ENCODE data around the gene TECR.
"Not testable (repeated sequence)": the region's sequence is repeated elsewhere in the genome, so short reads cannot be mapped to it uniquely, and the experiment has no call there.

TECR gene

GRCh38 chr19:14529254-14530004 lies at the start of gene TECR:
Gene TECR (plus strand): TSS chr19:14529594. CDS start chr19:14529697, 103 bp downstream.
- DNase-seq (ENCODE audit: low spot score) = peak; percentile 99

GRCh38 chr19:14479975-14480699 lies 49.3 kb upstream of the TECR start:
- no peak for DNase-seq (ENCODE audit: low spot score)

GRCh38 chr19:14480700-14481079 lies 48.7 kb upstream of the TECR start:
- DNase-seq (ENCODE audit: low spot score) = no peak

DNA sequence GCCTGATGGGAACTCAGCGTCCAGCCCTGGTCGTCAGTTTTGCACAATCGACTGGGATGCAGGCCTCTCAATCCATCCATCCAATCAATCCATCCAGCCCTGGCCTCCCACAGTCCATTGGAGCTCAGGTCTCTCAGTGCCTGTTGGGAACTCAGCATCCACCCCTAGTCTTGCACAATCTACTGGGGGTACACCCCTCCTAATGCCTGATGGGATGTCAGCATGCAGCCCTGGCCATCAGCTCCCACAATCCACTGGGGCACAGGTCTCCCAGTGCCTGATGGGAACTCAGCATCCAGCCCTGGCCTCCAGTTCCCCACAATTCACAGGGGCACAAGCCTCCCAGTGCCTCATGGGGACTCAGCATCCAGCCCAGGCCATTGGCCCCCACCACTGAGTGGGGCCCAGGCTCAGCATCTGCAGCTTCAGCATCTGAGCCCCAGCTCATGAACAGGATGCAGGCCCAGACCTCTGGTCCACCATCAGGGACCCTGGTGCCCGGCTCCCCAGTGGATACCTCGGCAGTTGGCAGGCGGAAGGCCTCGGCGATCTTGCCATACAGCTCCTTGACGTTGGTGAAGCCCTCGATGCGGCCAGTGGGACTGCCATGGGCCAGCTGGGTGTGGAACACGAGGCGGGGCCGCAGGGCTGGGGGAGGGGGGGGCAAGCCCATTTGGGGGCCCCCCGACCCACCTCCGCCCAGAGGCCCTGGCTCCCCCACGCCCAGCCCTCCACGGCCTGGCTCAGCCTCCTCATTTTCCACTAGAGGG lies 47.0 kb upstream of the TECR start:
- DNase-seq (ENCODE audit: low spot score) = no peak

DNA sequence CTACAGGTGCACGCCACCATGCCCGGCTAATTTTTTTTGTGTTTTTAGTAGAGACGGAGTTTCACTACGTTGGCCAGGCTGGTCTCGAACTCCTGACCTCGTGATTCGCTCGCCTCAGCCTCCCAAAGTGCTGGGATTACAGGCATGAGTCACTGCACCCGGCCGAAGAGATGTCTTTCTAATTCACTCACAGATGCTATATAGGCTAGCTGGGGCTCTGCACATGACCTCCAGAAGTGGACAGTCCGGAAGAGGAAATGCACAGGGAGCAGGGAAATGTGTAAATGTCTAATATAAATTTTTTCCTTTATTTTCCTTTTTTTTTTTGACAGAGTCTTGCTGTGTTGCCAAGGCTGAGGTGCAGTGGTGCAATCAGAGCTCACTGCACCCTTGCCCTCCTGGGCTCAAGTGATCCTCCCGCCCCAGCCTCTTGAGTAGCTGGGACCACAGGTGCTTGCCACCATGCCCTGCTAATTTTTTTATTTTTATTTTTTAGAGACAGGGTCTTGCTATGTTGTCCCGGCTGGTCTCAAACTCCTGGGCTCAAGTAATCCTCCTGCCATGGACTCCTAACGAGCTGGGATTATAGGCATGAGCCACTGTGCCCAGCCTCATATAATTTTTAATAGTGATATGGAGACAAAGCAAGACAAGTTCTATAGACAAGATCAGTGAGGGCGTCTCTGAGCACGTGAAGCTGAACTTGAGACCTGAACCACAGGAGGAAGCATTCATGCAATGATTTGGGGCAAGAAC lies 41.8 kb upstream of the TECR start:
- DNase-seq (ENCODE audit: low spot score) = no peak

DNA sequence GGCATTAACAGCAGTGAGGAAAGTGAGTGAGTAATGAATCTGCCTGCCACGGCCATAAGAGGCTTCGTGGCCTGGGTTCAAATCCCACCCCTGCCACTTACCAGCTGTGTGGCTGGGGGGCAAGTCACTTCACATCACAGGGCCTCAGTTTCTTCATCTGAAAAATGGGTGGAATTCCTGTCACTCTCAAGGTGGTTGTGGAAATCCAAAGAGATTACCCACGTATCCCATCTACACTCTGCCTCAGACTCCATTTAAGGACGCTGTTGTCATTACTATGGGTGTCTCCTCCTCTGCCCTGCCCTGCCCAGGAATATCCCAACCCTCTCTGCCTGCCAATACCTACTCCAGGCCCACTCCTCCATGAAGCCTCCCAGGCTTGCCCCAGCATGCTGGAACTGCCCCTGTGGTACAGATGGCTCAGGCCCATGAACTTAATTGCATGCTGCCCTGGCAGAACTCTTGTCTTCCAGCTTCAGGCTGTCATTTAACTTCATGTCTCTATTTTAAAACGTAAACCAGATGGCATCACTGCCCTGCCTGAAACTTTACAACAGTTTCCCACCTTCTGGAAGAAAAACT lies 36.5 kb upstream of the TECR start:
- no peak for DNase-seq (ENCODE audit: low spot score)

DNA sequence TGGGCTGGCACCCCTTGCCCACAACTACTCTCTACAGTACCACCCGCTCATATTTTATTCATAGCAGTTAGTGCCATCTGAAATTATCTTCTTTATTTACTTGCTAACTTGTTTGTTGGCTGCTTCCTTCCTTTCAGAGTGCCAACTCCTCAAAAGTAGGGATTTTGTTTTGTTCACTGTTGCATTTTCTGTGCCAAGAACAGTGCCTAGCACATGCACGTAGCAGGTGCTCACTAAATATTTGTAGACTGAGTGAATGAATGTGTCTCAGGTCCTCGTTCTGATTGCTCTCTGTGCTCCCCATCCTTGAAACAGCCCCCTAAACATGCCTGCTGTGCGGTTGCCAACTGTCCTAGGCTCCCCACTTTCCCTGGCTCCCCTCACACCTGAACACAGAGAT lies 35.0 kb upstream of the TECR start:
- DNase-seq (ENCODE audit: low spot score) = no peak

DNA sequence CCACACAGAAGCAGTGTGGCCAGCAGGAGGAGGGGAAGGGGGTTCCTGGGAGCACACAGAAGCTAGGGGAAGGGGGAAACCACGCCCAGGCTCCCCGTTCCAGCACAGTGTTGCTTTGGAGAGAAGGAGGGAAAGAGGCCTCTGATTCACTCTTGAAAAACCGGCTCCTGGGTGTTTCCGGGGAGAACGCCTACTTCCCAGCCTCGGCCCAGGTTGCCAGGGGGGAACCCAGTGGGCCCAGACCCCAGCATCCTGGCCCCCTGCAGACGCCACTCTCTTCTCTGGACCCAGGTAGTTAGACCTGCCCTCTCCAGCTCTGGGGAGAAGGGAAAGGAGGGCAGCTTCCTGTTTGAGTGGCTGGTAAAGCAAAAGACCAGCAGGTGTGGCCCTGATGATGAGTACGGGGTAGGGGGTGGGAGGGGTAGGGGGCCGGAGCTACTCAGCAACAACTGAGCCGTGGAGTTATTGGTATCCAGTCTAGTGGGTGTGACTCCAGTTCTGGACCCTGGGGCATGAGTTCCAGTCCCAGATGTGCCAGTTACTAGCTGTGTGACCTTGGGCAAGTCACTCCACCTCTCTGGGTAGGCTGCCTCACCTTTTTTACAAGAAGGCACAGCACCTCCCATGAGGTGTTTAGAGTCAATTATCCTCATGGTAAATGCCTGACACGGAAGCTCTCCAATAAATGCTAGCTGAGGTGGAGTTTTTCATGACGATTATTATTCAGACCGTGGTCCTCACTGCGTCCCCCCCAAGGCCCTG lies 34.3 kb upstream of the TECR start:
- no peak for DNase-seq (ENCODE audit: low spot score)

- DNase-seq (ENCODE audit: low spot score) = no peak
These were observed 33.7 kb upstream of the TECR start for GRCh38 chr19:14495672-14496028.

- DNase-seq (ENCODE audit: low spot score) = peak; percentile 98
These were observed 33.2 kb upstream of the TECR start, which contains the start of gene GIPC1 for GRCh38 chr19:14496029-14496833. Gene GIPC1 (minus strand): TSS chr19:14496127. CDS start chr19:14482976, 13,151 bp downstream.

GRCh38 chr19:14496834-14497227 lies 32.6 kb upstream of the TECR start:
- no peak for DNase-seq (ENCODE audit: low spot score)

GRCh38 chr19:14497228-14497921 lies 32.0 kb upstream of the TECR start:
- no peak for DNase-seq (ENCODE audit: low spot score)

DNA sequence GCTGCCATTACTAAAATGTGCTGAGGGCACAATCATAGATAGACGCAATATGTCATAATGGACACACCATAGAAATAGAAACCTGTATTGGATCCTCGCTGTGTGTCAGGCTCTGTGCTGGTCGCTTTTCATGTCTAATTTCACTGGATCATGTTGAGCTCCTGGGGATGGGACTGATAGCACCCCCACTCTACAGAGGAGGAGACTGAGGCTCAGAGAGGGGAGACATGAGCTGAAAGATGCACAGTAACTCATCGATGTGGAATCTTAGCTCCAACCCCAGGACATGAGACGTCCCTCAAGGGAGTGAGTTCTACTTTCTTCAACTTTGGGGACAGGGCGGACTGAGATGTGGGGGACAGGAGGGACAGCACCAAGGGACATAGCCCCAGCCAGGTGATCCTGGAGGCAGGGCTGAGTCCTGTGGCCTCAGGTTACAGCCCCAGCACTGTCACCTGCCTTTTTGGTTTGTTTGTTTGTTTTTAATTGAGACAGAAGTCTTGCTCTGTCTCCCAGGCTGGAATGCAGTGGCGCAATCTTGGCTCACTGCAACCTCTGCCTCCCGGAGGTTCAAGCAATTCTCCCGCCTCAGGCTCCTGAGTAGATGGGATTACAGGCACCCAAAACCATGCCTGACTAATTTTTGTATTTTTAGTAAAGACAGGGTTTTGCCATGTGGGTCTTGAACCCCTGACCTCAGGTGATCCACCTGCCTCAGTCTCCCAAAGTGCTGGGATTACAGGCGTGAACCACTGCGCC lies 26.9 kb upstream of the TECR start:
- no peak for DNase-seq (ENCODE audit: low spot score)

DNA sequence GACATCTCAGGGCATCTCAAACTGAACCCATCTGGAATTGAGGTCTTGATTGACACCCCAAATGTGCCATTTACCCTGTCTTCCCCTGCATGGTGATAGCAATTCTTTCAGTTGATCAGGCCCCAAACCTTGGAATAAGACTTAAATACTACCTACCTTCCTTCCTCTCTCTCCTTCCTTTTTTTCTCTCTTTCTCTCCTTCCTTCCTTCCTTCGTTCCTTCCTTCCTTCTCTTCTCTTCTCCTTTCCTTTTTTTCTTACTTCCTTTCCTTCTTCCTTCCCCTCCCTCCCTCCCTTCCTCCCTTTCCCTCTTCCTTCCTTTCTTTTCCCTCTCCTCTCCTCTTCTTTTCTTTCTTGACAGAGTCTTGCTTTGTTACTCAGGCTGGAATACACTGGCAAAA lies 26.1 kb upstream of the TECR start:
- no peak for DNase-seq (ENCODE audit: low spot score)

- DNase-seq (ENCODE audit: low spot score) = not testable (repeated sequence)
These were observed 24.8 kb upstream of the TECR start for GRCh38 chr19:14504575-14504974.

DNA sequence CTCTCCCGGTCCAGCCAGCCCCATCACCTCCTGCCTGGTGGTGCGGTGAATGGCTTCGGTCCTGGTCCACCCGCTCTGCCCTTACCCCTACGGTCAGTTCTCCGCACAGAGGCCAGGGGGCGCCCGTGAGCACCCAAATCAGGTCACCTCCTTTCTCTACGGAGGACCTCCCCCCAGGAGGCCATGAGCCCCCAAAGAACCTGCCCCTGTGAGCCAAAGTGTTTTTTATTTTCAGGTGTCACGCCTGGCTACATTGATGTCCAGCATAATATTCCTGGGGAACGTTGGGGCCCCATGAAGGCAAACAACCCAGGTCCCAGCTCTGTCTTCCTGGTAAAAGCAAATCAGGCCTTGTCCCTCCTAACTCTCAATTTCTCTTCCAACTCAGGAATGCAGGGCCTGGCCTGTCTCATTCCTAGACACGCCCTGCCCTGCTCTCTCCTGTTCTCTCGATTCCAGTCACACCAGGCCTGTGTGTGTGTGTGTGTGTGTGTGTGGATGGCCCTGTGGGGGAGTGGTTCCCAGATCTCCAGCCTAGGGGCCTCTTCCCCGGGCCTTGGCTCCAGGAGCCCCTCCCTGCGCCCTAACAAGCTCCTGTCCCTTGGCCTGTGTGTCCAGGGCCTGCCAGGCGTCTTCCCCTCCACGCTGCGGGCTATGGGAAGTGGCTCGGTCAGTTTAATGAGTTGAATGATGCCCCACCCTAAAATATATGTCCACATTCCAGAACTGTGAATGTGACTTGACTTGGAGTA lies 23.7 kb upstream of the TECR start:
- DNase-seq (ENCODE audit: low spot score) = peak; percentile 89

DNA sequence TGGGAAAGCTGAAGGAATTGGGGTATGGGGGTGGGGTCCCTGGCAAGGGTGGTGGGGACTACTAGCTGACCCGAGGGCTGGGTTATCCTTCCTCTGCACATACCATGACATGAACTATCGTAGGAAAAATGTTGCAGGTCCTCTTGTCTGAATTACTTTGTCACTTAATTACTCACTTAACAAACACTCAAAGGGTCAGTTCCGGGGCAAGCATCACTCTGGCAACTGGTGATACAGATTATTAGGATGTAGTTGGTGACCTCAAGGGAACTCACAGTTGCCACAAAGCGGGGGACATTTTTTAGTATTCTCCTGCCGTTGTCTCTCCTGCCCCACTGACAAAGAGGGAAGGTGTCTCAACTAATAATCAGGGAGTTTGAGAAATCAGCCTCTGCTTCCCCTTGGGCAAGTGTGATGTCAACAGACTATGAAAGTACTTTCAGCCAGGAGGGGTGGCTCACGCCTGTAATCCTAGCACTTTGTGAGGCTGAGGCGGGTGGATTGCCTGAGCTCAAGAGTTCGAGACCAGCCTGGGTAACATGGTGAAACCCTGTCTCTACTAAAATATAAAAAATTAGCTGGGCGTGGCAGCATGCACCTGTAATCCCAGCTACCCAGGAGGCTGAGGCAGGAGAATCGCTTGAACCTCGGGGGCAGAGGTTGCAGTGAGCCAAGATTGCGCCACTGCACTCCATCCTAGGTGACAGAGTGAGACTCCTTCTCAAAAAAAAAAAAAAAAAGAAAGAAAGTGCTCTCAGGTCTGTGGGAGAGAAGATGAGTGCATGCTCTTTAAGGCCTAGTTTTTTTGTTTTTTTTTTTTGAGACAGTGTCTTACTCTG lies 21.5 kb upstream of the TECR start:
- DNase-seq (ENCODE audit: low spot score) = no peak
